Measurements from ENCODE around the gene DLL1. TPM values are rescaled to one million over a fixed set of nuclear protein-coding genes. Genes with fewer than 3 reads are reported as not detected.

DLL1 gene
- total RNA-seq, 1 experiment from 2014 or later, result 0.26 TPM

- DNase-seq, result no peak
- H4K20me1 ChIP-seq (ENCODE audit: insufficient read depth, low read depth, low read length), result peaks cover under 1% of the 10 kb centered on the region; the same call in 1 of the 2 replicates
- no peak overlapping the region for H3K9ac ChIP-seq (ENCODE audit: low read length)
- no peak overlapping the region for H2AFZ ChIP-seq (ENCODE audit: low read length)
- H3K4me3 ChIP-seq (ENCODE audit: low read length), result no peak overlapping the region
- H3K4me1 ChIP-seq (ENCODE audit: low read length), result peaks cover 9% of the 10 kb centered on the region
- no peaks in the 10 kb centered on the region for H3K9me2 ChIP-seq (replicated peaks; ENCODE audit: insufficient read depth, low read length)
- no peaks in the 10 kb centered on the region for H3K9me3 ChIP-seq (ENCODE audit: low read length)
- H3K27ac ChIP-seq (ENCODE audit: low read length), result no peak overlapping the region
- no peaks in the 10 kb centered on the region for H3K36me3 ChIP-seq (ENCODE audit: insufficient read depth, low read length)
- no peaks in the 10 kb centered on the region for H3K27me3 ChIP-seq (ENCODE audit: low read length)
- no peak overlapping the region for H3K4me2 ChIP-seq (ENCODE audit: low read depth, low read length, poor library complexity, severe bottlenecking)
- no peaks in the 10 kb centered on the region for H3K79me2 ChIP-seq (ENCODE audit: low read length)
Observed at GRCh38 chr6:170297576-170298330, 6.9 kb upstream of the DLL1 start.

DNA sequence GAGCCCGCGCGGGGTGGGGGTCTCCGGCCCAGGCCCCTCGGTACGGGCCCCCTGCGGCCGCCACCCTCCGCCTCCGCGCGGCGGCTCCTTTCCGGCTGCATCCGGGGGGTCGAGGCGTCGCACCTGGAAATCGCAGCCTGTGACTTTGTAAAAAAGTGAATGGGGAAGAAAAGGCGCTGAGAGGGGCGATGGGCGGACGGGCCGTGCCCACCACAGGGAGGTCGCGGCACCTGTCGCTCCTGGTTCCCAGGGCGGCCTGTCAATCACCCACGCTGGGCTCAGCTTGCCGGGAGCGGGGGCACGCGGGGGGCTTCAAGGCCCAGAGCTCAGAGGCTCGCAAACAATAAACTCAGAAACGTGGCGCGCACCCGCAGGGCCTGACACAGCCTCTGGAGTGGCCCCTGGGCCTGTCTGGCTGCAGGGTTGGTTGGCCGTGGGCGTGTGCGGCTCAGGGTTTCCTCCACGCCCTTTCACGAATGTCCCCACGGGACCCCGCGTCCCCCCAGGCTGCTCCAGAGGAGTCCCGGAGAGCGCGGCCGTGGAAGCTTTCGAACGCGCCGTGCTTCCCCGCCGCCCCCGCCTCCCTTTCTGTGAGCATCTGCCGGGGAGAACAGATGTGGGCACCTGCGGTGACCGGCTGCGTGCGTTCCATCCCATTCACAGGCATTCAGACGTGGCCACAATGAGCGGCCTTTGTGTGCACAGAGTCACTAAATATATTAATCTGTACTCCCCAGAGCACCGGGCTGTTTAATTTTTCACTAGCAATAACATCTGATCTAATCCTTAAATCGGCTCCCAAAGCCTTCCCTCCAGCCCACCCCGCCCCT is 6.1 kb upstream of the DLL1 start:
- H3K4me1 ChIP-seq (ENCODE audit: low read length), result peaks cover 11% of the 10 kb centered on the region
- H3K4me3 ChIP-seq (ENCODE audit: low read length), result no peak overlapping the region
- H3K4me2 ChIP-seq (ENCODE audit: low read depth, low read length, poor library complexity, severe bottlenecking), result no peak overlapping the region

GRCh38 chr6:170296423-170296745 is 5.5 kb upstream of the DLL1 start:
- Histone ChIP-seq H3K36me3 (ENCODE audit: insufficient read depth, low read length) (no peaks in the 10 kb centered on the region), H3K27ac (ENCODE audit: low read length) (no peak overlapping the region), H3K9ac (ENCODE audit: low read length) (no peak overlapping the region), H3K27me3 (ENCODE audit: low read length) (no peaks in the 10 kb centered on the region), H3K9me2 (replicated peaks; ENCODE audit: insufficient read depth, low read length) (no peaks in the 10 kb centered on the region), H2AFZ (ENCODE audit: low read length) (no peak overlapping the region), H3K4me3 (ENCODE audit: low read length) (no peak overlapping the region), H3K79me2 (ENCODE audit: low read length) (no peaks in the 10 kb centered on the region), H3K9me3 (ENCODE audit: low read length) (no peaks in the 10 kb centered on the region), H3K4me1 (ENCODE audit: low read length) (peaks cover 16% of the 10 kb centered on the region), H3K4me2 (ENCODE audit: low read depth, low read length, poor library complexity, severe bottlenecking) (no peak overlapping the region), H4K20me1 (ENCODE audit: insufficient read depth, low read depth, low read length) (peaks cover 7% of the 10 kb centered on the region)
- no peak for DNase-seq

More for the DNA sequence above, 6.1 kb upstream of the DLL1 start:
- Histone ChIP-seq H3K9ac (ENCODE audit: low read length) (no peak overlapping the region), H3K27me3 (ENCODE audit: low read length) (no peaks in the 10 kb centered on the region), H3K36me3 (ENCODE audit: insufficient read depth, low read length) (no peaks in the 10 kb centered on the region), H3K79me2 (ENCODE audit: low read length) (no peaks in the 10 kb centered on the region), H3K27ac (ENCODE audit: low read length) (no peak overlapping the region), H4K20me1 (ENCODE audit: insufficient read depth, low read depth, low read length) (peaks cover 7% of the 10 kb centered on the region), H2AFZ (ENCODE audit: low read length) (no peak overlapping the region), H3K9me3 (ENCODE audit: low read length) (no peaks in the 10 kb centered on the region), H3K9me2 (replicated peaks; ENCODE audit: insufficient read depth, low read length) (no peaks in the 10 kb centered on the region)
- no peak for DNase-seq

- Histone ChIP-seq H3K27me3 (ENCODE audit: low read length) (no peaks in the 10 kb centered on the region), H3K4me1 (ENCODE audit: low read length) (peaks cover 20% of the 10 kb centered on the region)
Observed at GRCh38 chr6:170295510-170296422, 4.9 kb upstream of the DLL1 start.

DNA sequence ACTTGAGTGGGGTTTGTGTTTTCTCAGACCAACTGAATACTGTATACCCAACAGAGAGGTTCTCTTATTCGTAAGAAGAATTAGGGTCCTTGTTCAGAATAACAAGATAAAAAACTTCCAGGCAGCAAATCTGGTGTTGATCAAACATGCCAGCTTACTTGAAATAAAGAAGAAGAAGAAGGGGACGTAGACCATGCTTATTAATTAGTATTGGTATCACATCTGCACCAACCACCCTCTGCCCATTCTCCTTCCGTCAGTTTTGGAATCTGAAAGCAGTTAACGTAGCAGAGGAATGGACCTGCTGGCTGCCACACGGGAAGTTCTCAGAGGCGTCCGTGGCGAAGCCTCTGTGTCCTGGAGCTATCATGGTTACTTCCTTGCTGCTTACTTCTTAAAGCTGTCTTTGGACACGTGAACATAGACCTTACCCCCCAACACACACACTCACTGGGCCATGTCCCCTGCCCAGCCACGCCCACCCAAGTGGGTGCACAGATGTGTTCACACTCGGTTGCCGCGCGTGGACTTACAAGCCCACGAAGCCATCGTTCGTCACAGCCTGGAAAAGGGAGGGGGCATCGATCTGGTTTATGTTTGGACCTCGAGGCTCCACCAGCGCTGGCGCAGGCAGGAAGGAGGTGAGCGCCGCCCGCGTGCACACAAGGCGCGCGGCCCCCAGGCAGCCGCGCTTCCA is 4.1 kb upstream of the DLL1 start:
- Histone ChIP-seq H3K9ac (ENCODE audit: low read length) (no peak overlapping the region), H3K4me2 (ENCODE audit: low read depth, low read length, poor library complexity, severe bottlenecking) (no peak overlapping the region), H2AFZ (ENCODE audit: low read length) (no peak overlapping the region), H3K4me1 (ENCODE audit: low read length) (peaks cover 24% of the 10 kb centered on the region), H4K20me1 (ENCODE audit: insufficient read depth, low read depth, low read length) (peaks cover 7% of the 10 kb centered on the region), H3K9me3 (ENCODE audit: low read length) (no peaks in the 10 kb centered on the region), H3K4me3 (ENCODE audit: low read length) (no peak overlapping the region), H3K36me3 (ENCODE audit: insufficient read depth, low read length) (no peaks in the 10 kb centered on the region), H3K27ac (ENCODE audit: low read length) (no peak overlapping the region), H3K9me2 (replicated peaks; ENCODE audit: insufficient read depth, low read length) (no peaks in the 10 kb centered on the region), H3K27me3 (ENCODE audit: low read length) (no peaks in the 10 kb centered on the region), H3K79me2 (ENCODE audit: low read length) (no peaks in the 10 kb centered on the region)
- DNase-seq, result no peak

More at GRCh38 chr6:170295510-170296422, 4.9 kb upstream of the DLL1 start:
- Histone ChIP-seq H3K79me2 (ENCODE audit: low read length) (no peaks in the 10 kb centered on the region), H3K4me2 (ENCODE audit: low read depth, low read length, poor library complexity, severe bottlenecking) (peak overlapping the region; percentile 7), H3K9ac (ENCODE audit: low read length) (no peak overlapping the region), H2AFZ (ENCODE audit: low read length) (no peak overlapping the region), H3K9me2 (replicated peaks; ENCODE audit: insufficient read depth, low read length) (no peaks in the 10 kb centered on the region), H3K36me3 (ENCODE audit: insufficient read depth, low read length) (no peaks in the 10 kb centered on the region), H3K27ac (ENCODE audit: low read length) (no peak overlapping the region), H3K9me3 (ENCODE audit: low read length) (no peaks in the 10 kb centered on the region), H4K20me1 (ENCODE audit: insufficient read depth, low read depth, low read length) (peaks cover 7% of the 10 kb centered on the region), H3K4me3 (ENCODE audit: low read length) (no peak overlapping the region)
- peak; percentile 58 for DNase-seq

- H3K4me2 ChIP-seq (ENCODE audit: low read depth, low read length, poor library complexity, severe bottlenecking), result no peak overlapping the region
- no peaks in the 10 kb centered on the region for H3K9me3 ChIP-seq (ENCODE audit: low read length)
- no peaks in the 10 kb centered on the region for H3K36me3 ChIP-seq (ENCODE audit: insufficient read depth, low read length)
- no peak overlapping the region for H3K4me3 ChIP-seq (ENCODE audit: low read length)
- H3K79me2 ChIP-seq (ENCODE audit: low read length), result no peaks in the 10 kb centered on the region
- peaks cover 24% of the 10 kb centered on the region for H3K4me1 ChIP-seq (ENCODE audit: low read length)
- H3K27ac ChIP-seq (ENCODE audit: low read length), result no peak overlapping the region
- H2AFZ ChIP-seq (ENCODE audit: low read length), result no peak overlapping the region
- DNase-seq, result no peak
- H3K9ac ChIP-seq (ENCODE audit: low read length), result no peak overlapping the region
- peaks cover 7% of the 10 kb centered on the region for H4K20me1 ChIP-seq (ENCODE audit: insufficient read depth, low read depth, low read length)
- no peaks in the 10 kb centered on the region for H3K9me2 ChIP-seq (replicated peaks; ENCODE audit: insufficient read depth, low read length)
- H3K27me3 ChIP-seq (ENCODE audit: low read length), result no peaks in the 10 kb centered on the region
Observed at GRCh38 chr6:170294298-170294730, 3.4 kb upstream of the DLL1 start.

DNA sequence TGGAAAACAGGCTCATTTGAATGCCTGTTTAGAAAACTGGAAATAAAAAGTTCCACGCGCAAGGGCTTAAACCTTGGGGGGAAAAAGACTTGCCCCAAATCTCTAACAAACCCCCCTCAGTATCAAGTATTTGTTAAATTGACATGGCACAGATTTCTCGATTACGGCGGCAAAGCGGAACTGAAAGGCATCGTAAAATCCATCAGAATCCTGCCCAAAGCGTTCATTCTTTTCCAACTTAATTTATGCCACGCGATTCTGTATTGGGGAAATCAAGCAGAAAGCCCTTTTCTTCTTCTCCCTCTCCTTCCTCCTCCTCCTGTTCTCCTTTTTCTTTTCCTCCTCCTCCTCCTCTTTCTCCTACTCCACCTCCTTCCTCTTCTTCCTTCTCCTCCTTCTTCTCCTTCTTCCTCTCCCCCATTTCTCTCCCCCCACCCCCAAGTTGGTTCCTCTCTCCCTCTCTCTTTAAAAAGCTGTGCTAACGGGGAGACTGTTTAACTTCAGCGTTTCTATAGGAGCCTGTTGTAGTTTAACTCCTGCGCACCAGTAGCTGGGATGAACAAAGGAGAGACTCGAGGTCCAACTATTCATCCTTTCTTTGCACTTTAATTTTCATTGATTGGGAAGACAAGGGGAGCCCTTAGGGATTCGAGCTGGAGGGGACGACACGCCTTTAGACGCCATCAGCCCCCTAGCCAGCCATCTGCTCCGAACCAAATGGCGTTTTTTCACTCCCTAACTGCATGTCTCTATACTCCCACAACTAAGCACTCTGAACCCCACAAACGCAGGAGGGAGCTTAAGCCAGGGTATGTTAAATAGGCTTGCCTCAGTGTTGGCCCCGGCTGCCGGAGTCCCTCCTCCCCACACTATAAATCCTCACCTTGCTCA is 2.7 kb upstream of the DLL1 start:
- peaks cover 24% of the 10 kb centered on the region for H3K4me1 ChIP-seq (ENCODE audit: low read length)
- no peak overlapping the region for H3K27ac ChIP-seq (ENCODE audit: low read length)
- no peaks in the 10 kb centered on the region for H3K9me2 ChIP-seq (replicated peaks; ENCODE audit: insufficient read depth, low read length)
- no peak for DNase-seq
- H3K4me3 ChIP-seq (ENCODE audit: low read length), result no peak overlapping the region
- peaks cover 7% of the 10 kb centered on the region for H4K20me1 ChIP-seq (ENCODE audit: insufficient read depth, low read depth, low read length)
- no peak overlapping the region for H3K9ac ChIP-seq (ENCODE audit: low read length)
- H3K27me3 ChIP-seq (ENCODE audit: low read length), result no peaks in the 10 kb centered on the region
- no peak overlapping the region for H3K4me2 ChIP-seq (ENCODE audit: low read depth, low read length, poor library complexity, severe bottlenecking)
- H2AFZ ChIP-seq (ENCODE audit: low read length), result no peak overlapping the region
- H3K9me3 ChIP-seq (ENCODE audit: low read length), result no peaks in the 10 kb centered on the region
- no peaks in the 10 kb centered on the region for H3K36me3 ChIP-seq (ENCODE audit: insufficient read depth, low read length)
- no peaks in the 10 kb centered on the region for H3K79me2 ChIP-seq (ENCODE audit: low read length)
